Right atrium auricular region (tissue), 2 donors: ENCODE measurements around the gene LRMDA. TPM values are rescaled to one million over a fixed set of nuclear protein-coding genes. Genes with fewer than 3 reads are reported as not detected.

Experiments
- DNase-seq: peaks from one replicate; pipeline ENCODE4 v3.0.0-alpha.2; 2019; ENCODE audit warnings: low spot score
- H3K27ac ChIP-seq, 2 donors: fragments of 200-600 bp; sonication (generic); 1 replicate in 1 of 2; 2 replicates in 1 of 2; pipeline ENCODE4 v1.5.1; 2016 to 2019
- H3K27me3 ChIP-seq, 2 donors: fragments of 200-600 bp; sonication (generic); one replicate each; pipeline versions ENCODE4 v1.5.1 to v1.6.0; 2017 to 2019
- H3K36me3 ChIP-seq: fragments of 200-600 bp; sonication (generic); one replicate; pipeline ENCODE4 v1.5.1; 2016
- H3K4me1 ChIP-seq, 2 donors: fragments of 200-600 bp; sonication (generic); one replicate each; pipeline versions ENCODE4 v1.5.1 to v1.6.0; 2017 to 2019
- H3K4me3 ChIP-seq, 2 donors: fragments of 200-600 bp; sonication (generic); 1 replicate in 1 of 2; 2 replicates in 1 of 2; pipeline ENCODE4 v1.5.1; 2017 to 2019; ENCODE audit warnings: mild to moderate bottlenecking in 1 of 2, moderate library complexity in 1 of 2
- H3K9me3 ChIP-seq, 2 donors: fragments of 200-600 bp; sonication (generic); one replicate each; pipeline ENCODE4 v1.5.1; 2019
- CTCF ChIP-seq, 2 donors: fragments of 200-600 bp; sonication (generic); IDR thresholded peaks; one replicate each; pipeline ENCODE4 v1.5.1; 2019; ENCODE audit warnings: antibody characterized with exemption in 2 of 2
- total RNA-seq, 2 donors: library from RNA; depleted of rRNA; stranded (reverse); fragments of >200 nt; gene quantifications; one replicate each; pipeline ENCODE4 v1.1.0, GENCODE V29; 2016

The LRMDA gene
- total RNA-seq, 2 donors from 2014 or later: 6.1 to 19.1 TPM

- Histone ChIP-seq H3K27ac (no peak overlapping the region), H3K4me3 (no peak overlapping the region), H3K4me1 (peaks cover 0 to 7% of the 10 kb centered on the region in 2 donors), H3K36me3 (no peaks in the 10 kb centered on the region), H3K27me3 (no peaks in the 10 kb centered on the region), H3K9me3 (no peaks in the 10 kb centered on the region)
- TF ChIP-seq CTCF (IDR thresholded peaks at IDR 0.05): no peak
- no peak for DNase-seq
These were observed 16.9 kb upstream of the LRMDA start for GRCh38 chr10:75414527-75414926.

GRCh38 chr10:75417522-75417927 is 13.9 kb upstream of the LRMDA start:
- Histone ChIP-seq H3K9me3 (no peaks in the 10 kb centered on the region), H3K27me3 (no peaks in the 10 kb centered on the region), H3K36me3 (no peaks in the 10 kb centered on the region), H3K4me1 (no peaks in the 10 kb centered on the region), H3K27ac (no peak overlapping the region), H3K4me3 (no peak overlapping the region)
- no peak for TF ChIP-seq CTCF (IDR thresholded peaks at IDR 0.05)
- no peak for DNase-seq

- no peak for DNase-seq
- Histone ChIP-seq H3K27me3 (no peaks in the 10 kb centered on the region), H3K27ac (no peak overlapping the region), H3K9me3 (no peaks in the 10 kb centered on the region), H3K4me1 (no peaks in the 10 kb centered on the region), H3K36me3 (no peaks in the 10 kb centered on the region), H3K4me3 (no peak overlapping the region)
- no peak for TF ChIP-seq CTCF (IDR thresholded peaks at IDR 0.05)
These were observed 13.1 kb upstream of the LRMDA start for GRCh38 chr10:75418293-75418692.

GRCh38 chr10:75418712-75419111 is 12.7 kb upstream of the LRMDA start:
- H3K9me3 ChIP-seq: no peaks in the 10 kb centered on the region

GRCh38 chr10:75422913-75423312 is 8.5 kb upstream of the LRMDA start:
- Histone ChIP-seq H3K4me1 (peaks cover 0 to 4% of the 10 kb centered on the region in 2 donors), H3K27me3 (no peaks in the 10 kb centered on the region), H3K27ac (no peak overlapping the region), H3K4me3 (no peak overlapping the region), H3K9me3 (no peaks in the 10 kb centered on the region), H3K36me3 (no peaks in the 10 kb centered on the region)
- TF ChIP-seq CTCF (IDR thresholded peaks at IDR 0.05): no peak
- DNase-seq: no peak

More at GRCh38 chr10:75418712-75419111, 12.7 kb upstream of the LRMDA start:
- no peaks in the 10 kb centered on the region for H3K4me1 ChIP-seq
- no peak overlapping the region for H3K27ac ChIP-seq
- H3K36me3 ChIP-seq: no peaks in the 10 kb centered on the region
- no peak overlapping the region for H3K4me3 ChIP-seq
- no peaks in the 10 kb centered on the region for H3K27me3 ChIP-seq
- DNase-seq: no peak
- TF ChIP-seq CTCF (IDR thresholded peaks at IDR 0.05): no peak

- Histone ChIP-seq H3K4me3 (no peak overlapping the region), H3K36me3 (no peaks in the 10 kb centered on the region), H3K27me3 (no peaks in the 10 kb centered on the region), H3K27ac (no peak overlapping the region), H3K9me3 (no peaks in the 10 kb centered on the region), H3K4me1 (peaks cover 0 to 19% of the 10 kb centered on the region in 2 donors)
- no peak for TF ChIP-seq CTCF (IDR thresholded peaks at IDR 0.05)
- no peak for DNase-seq
These were observed 6.9 kb upstream of the LRMDA start for GRCh38 chr10:75424571-75424970.
